Measurements from ENCODE around the gene TLN1. TPM values are rescaled to one million over a fixed set of nuclear protein-coding genes. Genes with fewer than 3 reads are reported as not detected.

The TLN1 gene
- total RNA-seq, 2 experiments from 2014 or later, result 149 to 151 TPM

- no peak for TF ChIP-seq CTCF (IDR thresholded peaks at IDR 0.05)
- Mint-ChIP-seq H3K4me3 (peak overlapping the region; percentile 92), H3K9me3 (peaks cover 3% of the 10 kb centered on the region), H3K27me3 (peaks cover 8% of the 10 kb centered on the region), H3K4me1 (ENCODE audit: low read depth) (peaks cover 81% of the 10 kb centered on the region), H3K36me3 (ENCODE audit: low read depth) (peaks cover 51% of the 10 kb centered on the region), H3K27ac (peak overlapping the region; percentile 100)
- peak overlapping the region; percentile 99 to 100 for H3K27ac ChIP-seq (ENCODE audit: low read depth in 1 of 2, low read length in 2 of 2)
- ChIA-PET CTCF (interaction anchor here (1.4 to 6.2 kb wide), 13 partner anchors 11 to 129 kb away, joined by 3 to 94 read pairs (median 8); partner anchors contain the start of genes CD72, CREB3, GBA2 and RGP1), POLR2A (interaction anchor here (1.0 to 5.1 kb wide), 13 partner anchors 11 to 156 kb away, joined by 3 to 175 read pairs (median 12); partner anchors contain the start of genes CREB3, GBA2, HINT2 and RGP1)
- H3K27me3 ChIP-seq (ENCODE audit: control insufficient read depth in 1 of 2, insufficient read depth in 2 of 2, low read length in 2 of 2), result no peaks in the 10 kb centered on the region
- H3K9me3 ChIP-seq (ENCODE audit: control insufficient read depth in 1 of 2, insufficient read depth in 1 of 2, low read length in 2 of 2), result peaks cover 0 to 4% of the 10 kb centered on the region in 2 experiments
- H3K4me1 ChIP-seq (ENCODE audit: insufficient read depth, low read length), result peaks cover 81% of the 10 kb centered on the region
- peaks cover 16% of the 10 kb centered on the region for H3K36me3 ChIP-seq (ENCODE audit: insufficient read depth, low read length)
- intact Hi-C loops (cut with DNase I, micrococcal nuclease), result loop anchor here (1.0 to 5.0 kb wide), 7 partner anchors 12 to 223 kb away; partner anchors contain the start of genes CD72 (in 2 of the 2), FAM221B (in 1 of the 2), TESK1 (in 1 of the 2) and TMEM8B (in 1 of the 2)
- ATAC-seq (ENCODE audit: poor library complexity), result no peak
- H3K4me3 ChIP-seq (ENCODE audit: low read length), result peak overlapping the region; percentile 88
- no peak for DNase-seq
These were observed 73.1 kb downstream of the TLN1 start for GRCh38 chr9:35658968-35659220.

- Mint-ChIP-seq H3K4me3 (peak within 1 kb of the TSS; percentile 96), H3K9me3 (peaks cover 3% of the 10 kb centered on the region), H3K27ac (peak within 1 kb of the TSS; percentile 100), H3K4me1 (ENCODE audit: low read depth) (peaks cover 76% of the 10 kb centered on the region), H3K36me3 (ENCODE audit: low read depth) (peaks cover 51% of the 10 kb centered on the region), H3K27me3 (peaks cover 8% of the 10 kb centered on the region)
- ChIA-PET POLR2A (interaction anchor here (0.6 to 5.1 kb wide), 24 partner anchors 11 to 587 kb away, joined by 3 to 175 read pairs (median 4); partner anchors contain the start of genes CREB3, GBA2, HINT2 and RGP1), CTCF (interaction anchor here (0.7 to 6.2 kb wide), 23 partner anchors 11 to 759 kb away, joined by 3 to 94 read pairs (median 5); partner anchors contain the start of genes CD72, CREB3, GBA2 and RGP1)
- Histone ChIP-seq H3K27ac (ENCODE audit: low read depth in 1 of 2, low read length in 2 of 2) (peak within 1 kb of the TSS; percentile 99 to 100), H3K27me3 (ENCODE audit: control insufficient read depth in 1 of 2, insufficient read depth in 2 of 2, low read length in 2 of 2) (no peaks in the 10 kb centered on the region), H3K9me3 (ENCODE audit: control insufficient read depth in 1 of 2, insufficient read depth in 1 of 2, low read length in 2 of 2) (peaks cover 0 to 4% of the 10 kb centered on the region in 2 experiments), H3K36me3 (ENCODE audit: insufficient read depth, low read length) (peaks cover 16% of the 10 kb centered on the region), H3K4me3 (ENCODE audit: low read length) (peak within 1 kb of the TSS; percentile 88), H3K4me1 (ENCODE audit: insufficient read depth, low read length) (peaks cover 80% of the 10 kb centered on the region)
- intact Hi-C loops (cut with DNase I, micrococcal nuclease), result loop anchor here (1.0 to 5.0 kb wide), 7 partner anchors 11 to 224 kb away; partner anchors contain the start of genes CD72 (in 2 of the 2), FAM221B (in 1 of the 2), TESK1 (in 1 of the 2) and TMEM8B (in 1 of the 2)
- DNase-seq (peak; percentile 70 to 92 (median 80)), ATAC-seq (ENCODE audit: poor library complexity) (peak; percentile 65)
- peak; percentile 94 for TF ChIP-seq CTCF (IDR thresholded peaks at IDR 0.05)
These were observed 73.6 kb downstream of the TLN1 start, which contains the start of gene CCDC107 for GRCh38 chr9:35658137-35658967. TSS of gene CCDC107 (plus strand) at chr9:35658292. CDS start at chr9:35658380, 88 bp downstream.

DNA sequence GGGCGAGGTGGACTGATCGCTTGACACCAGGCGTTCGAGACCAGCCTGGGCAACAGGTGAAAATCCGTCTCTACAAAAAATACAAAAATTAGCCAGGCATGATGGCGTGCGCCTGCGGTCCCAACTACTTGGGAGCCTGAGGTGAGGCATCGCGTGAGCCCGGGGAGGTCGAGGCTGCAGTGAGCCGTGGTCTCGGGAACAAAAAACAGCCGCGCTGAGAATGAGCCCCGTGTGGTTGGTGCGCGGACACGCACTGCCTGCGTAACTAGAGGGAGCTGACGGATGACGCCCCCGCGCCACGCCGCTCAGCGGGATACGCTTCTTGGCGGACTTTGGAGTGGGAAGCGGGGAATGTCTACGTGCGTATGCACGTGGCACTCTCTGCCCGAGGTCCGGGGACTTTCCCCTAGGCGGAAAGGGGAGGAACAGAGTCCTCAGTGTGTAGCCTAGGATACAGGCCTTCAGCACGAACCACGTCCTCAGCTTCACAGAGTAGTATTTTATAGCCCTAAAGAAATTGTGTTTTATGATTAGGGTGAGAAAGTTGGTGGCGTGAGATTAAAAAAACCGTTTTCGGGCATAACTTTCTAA, 74.4 kb downstream of the TLN1 start, which contains the start of gene RMRP:
Gene RMRP, minus strand, starts transcription at position 474 of the 591 bp plus-strand sequence.
- POLR2A ChIA-PET, result interaction anchor here (0.6 to 5.1 kb wide), 24 partner anchors 10 to 586 kb away, joined by 3 to 175 read pairs (median 4); partner anchors contain the start of genes CREB3, GBA2, HINT2 and RGP1

More for the DNA sequence above, 74.4 kb downstream of the TLN1 start, which contains the start of gene RMRP:
- CTCF ChIA-PET, result interaction anchor here (0.7 to 6.2 kb wide), 22 partner anchors 10 to 758 kb away, joined by 3 to 94 read pairs (median 4); partner anchors contain the start of genes CD72, CREB3, GBA2 and RGP1
- ATAC-seq (ENCODE audit: poor library complexity) (peak; percentile 75), DNase-seq (peak; percentile 63 to 97 (median 77))
- H3K4me3 ChIP-seq (ENCODE audit: low read length), result peak within 1 kb of the TSS; percentile 88
- Mint-ChIP-seq H3K36me3 (ENCODE audit: low read depth) (peaks cover 51% of the 10 kb centered on the region), H3K9me3 (peaks cover 3% of the 10 kb centered on the region), H3K27ac (peak within 1 kb of the TSS; percentile 100), H3K4me3 (peak within 1 kb of the TSS; percentile 96), H3K27me3 (peaks cover 8% of the 10 kb centered on the region), H3K4me1 (ENCODE audit: low read depth) (peaks cover 69% of the 10 kb centered on the region)
- TF ChIP-seq CTCF (IDR thresholded peaks at IDR 0.05), result no peak
- peaks cover 0 to 4% of the 10 kb centered on the region in 2 experiments for H3K9me3 ChIP-seq (ENCODE audit: control insufficient read depth in 1 of 2, insufficient read depth in 1 of 2, low read length in 2 of 2)
- peaks cover 73% of the 10 kb centered on the region for H3K4me1 ChIP-seq (ENCODE audit: insufficient read depth, low read length)
- peak within 1 kb of the TSS; percentile 99 to 100 for H3K27ac ChIP-seq (ENCODE audit: low read depth in 1 of 2, low read length in 2 of 2)
- H3K36me3 ChIP-seq (ENCODE audit: insufficient read depth, low read length), result peaks cover 16% of the 10 kb centered on the region
- H3K27me3 ChIP-seq (ENCODE audit: control insufficient read depth in 1 of 2, insufficient read depth in 2 of 2, low read length in 2 of 2), result no peaks in the 10 kb centered on the region
- intact Hi-C loops (cut with DNase I, micrococcal nuclease), result loop anchor here (1.0 to 5.0 kb wide), 8 partner anchors 10 to 225 kb away; partner anchors contain the start of genes CD72 (in 2 of the 2), CREB3 (in 1 of the 2), FAM221B (in 1 of the 2) and TESK1 (in 1 of the 2)
